Fibroblast of pulmonary artery (primary cell): ENCODE results near the gene DDIAS.
A peak's percentile ranks its signal among the peaks of the same experiment; 100 is the strongest.

Experiments
- DNase-seq: peaks from one replicate; pipeline ENCODE4 v3.0.0-alpha.2; 2010; ENCODE audit warnings: low read depth
- H3K4me3 ChIP-seq: replicated peaks from 2 replicates; pipeline ENCODE4 v1.5.1; 2011; ENCODE audit warnings: low read depth, mild to moderate bottlenecking, control low read depth, low read length, moderate library complexity
- CTCF ChIP-seq: IDR thresholded peaks from 2 replicates; pipeline ENCODE4 v1.5.1; 2011; ENCODE audit warnings: mild to moderate bottlenecking, control low read depth, low read length, inconsistent platforms; ENCODE audit errors: missing control alignments

The DDIAS gene

GRCh38 chr11:82974135-82974534, 72.6 kb downstream of the DDIAS start:
- TF ChIP-seq CTCF, result no peak
- H3K4me3 ChIP-seq, result no peak overlapping the region
- no peak for DNase-seq

GRCh38 chr11:82974851-82975250, 73.3 kb downstream of the DDIAS start:
- TF ChIP-seq CTCF, result no peak
- H3K4me3 ChIP-seq, result no peak overlapping the region
- DNase-seq, result no peak

GRCh38 chr11:82975882-82976281, 74.3 kb downstream of the DDIAS start:
- no peak overlapping the region for H3K4me3 ChIP-seq
- DNase-seq, result no peak
- no peak for TF ChIP-seq CTCF

- H3K4me3 ChIP-seq, result no peak overlapping the region
- DNase-seq, result no peak
- TF ChIP-seq CTCF, result no peak
Observed at GRCh38 chr11:82976786-82977185, 75.2 kb downstream of the DDIAS start.

GRCh38 chr11:82978422-82979099, 77.0 kb downstream of the DDIAS start:
- no peak for TF ChIP-seq CTCF
- DNase-seq, result peak; percentile 59
- no peak overlapping the region for H3K4me3 ChIP-seq

- DNase-seq, result no peak
- no peak overlapping the region for H3K4me3 ChIP-seq
- TF ChIP-seq CTCF, result no peak
Observed at GRCh38 chr11:82979824-82980223, 78.3 kb downstream of the DDIAS start.

- TF ChIP-seq CTCF, result no peak
- no peak overlapping the region for H3K4me3 ChIP-seq
- DNase-seq, result peak; percentile 76
Observed at GRCh38 chr11:82980292-82980691, 78.8 kb downstream of the DDIAS start.
